AG08395 (cell line): Measurements from ENCODE around the gene RPP25L.

ENCODE experiments used
- DNase-seq: peaks from one replicate; pipeline ENCODE4 v3.0.0; 2012; ENCODE audit warnings: mixed read lengths, low spot score

The RPP25L gene

GRCh38 chr9:34585946-34586669 is 25.8 kb downstream of the RPP25L start:
- no peak for DNase-seq

GRCh38 chr9:34584970-34585369 is 26.9 kb downstream of the RPP25L start:
- DNase-seq = no peak

GRCh38 chr9:34582787-34583186 is 29.1 kb downstream of the RPP25L start:
- DNase-seq = no peak

- DNase-seq = no peak
Observed at GRCh38 chr9:34581318-34581717, 30.6 kb downstream of the RPP25L start.

GRCh38 chr9:34580358-34580757 is 31.5 kb downstream of the RPP25L start:
- DNase-seq = no peak

GRCh38 chr9:34579808-34580163 is 32.1 kb downstream of the RPP25L start:
- DNase-seq = no peak

- DNase-seq = no peak
Observed at GRCh38 chr9:34579104-34579807, 32.6 kb downstream of the RPP25L start.

GRCh38 chr9:34578241-34579103 is 33.4 kb downstream of the RPP25L start:
- peak; percentile 56 for DNase-seq

GRCh38 chr9:34577400-34578240 is 34.3 kb downstream of the RPP25L start:
- no peak for DNase-seq

GRCh38 chr9:34576597-34577399 is 35.1 kb downstream of the RPP25L start:
- no peak for DNase-seq

- no peak for DNase-seq
Observed at GRCh38 chr9:34575862-34576596, 35.9 kb downstream of the RPP25L start.

GRCh38 chr9:34575241-34575640 is 36.7 kb downstream of the RPP25L start:
- DNase-seq = no peak

- DNase-seq = no peak
Observed at GRCh38 chr9:34574571-34574970, 37.3 kb downstream of the RPP25L start.

- DNase-seq = no peak
Observed at GRCh38 chr9:34573599-34574325, 38.1 kb downstream of the RPP25L start.

GRCh38 chr9:34572628-34573027 is 39.3 kb downstream of the RPP25L start:
- no peak for DNase-seq

GRCh38 chr9:34572092-34572491 is 39.8 kb downstream of the RPP25L start:
- DNase-seq = no peak

GRCh38 chr9:34571481-34571810 is 40.5 kb downstream of the RPP25L start:
- no peak for DNase-seq

GRCh38 chr9:34570809-34571480 is 41.0 kb downstream of the RPP25L start:
- DNase-seq = no peak

- no peak for DNase-seq
Observed at GRCh38 chr9:34570376-34570775, 41.5 kb downstream of the RPP25L start.
